Spleen (tissue), 7 donors: ENCODE data around the gene METTL13.
"Not testable (repeated sequence)": the region's sequence is repeated elsewhere in the genome, so short reads cannot be mapped to it uniquely, and the experiment has no call there.

Source experiments
- CTCF ChIP-seq, 11 experiments: fragments of 200-600 bp in 7 of 11; fragments of 450-650 bp in 4 of 11; sonication (generic) in 4 of 11; IDR thresholded peaks in 8 of 11; conservative IDR thresholded peaks in 3 of 11; 1 replicate in 7 of 11; 2 replicates in 4 of 11; pipeline versions ENCODE4 v1.4.0 to v1.8.0; 2016 to 2021; ENCODE audit warnings: antibody characterized with exemption in 11 of 11, inconsistent platforms in 4 of 11, mild to moderate bottlenecking in 1 of 11
- POLR2A ChIP-seq, 3 donors: fragments of 450-650 bp; IDR thresholded peaks; one replicate each; pipeline ENCODE4 v1.5.1; 2017; ENCODE audit warnings: antibody characterized with exemption in 3 of 3, mild to moderate bottlenecking in 1 of 3
- POLR2AphosphoS5 ChIP-seq, 3 donors: sonication (generic); formaldehyde crosslinking; IDR thresholded peaks; one replicate each; pipeline ENCODE4 v1.5.1; 2017; ENCODE audit warnings: antibody characterized with exemption in 3 of 3
- donor health status: DM: no; HTN: no; CAD: no; lungs with moderate emphysema.
- donor health status: DM: no; HTN: no; CAD: no.
- donor health status: DM: no; HTN: no; CAD: no.

GRCh38 chr1:171799698-171800097 lies 18.2 kb downstream of the METTL13 start:
- not testable (repeated sequence) for TF ChIP-seq CTCF (IDR thresholded peaks at IDR 0.05 in 8 of 11, conservative IDR thresholded peaks at IDR 0.05 in 3 of 11); POLR2A (IDR thresholded peaks at IDR 0.05); POLR2AphosphoS5 (IDR thresholded peaks at IDR 0.05)
